ENCODE measurements around the gene JAKMIP3.

The JAKMIP3 gene

GRCh38 chr10:132027423-132027983, 38.2 kb upstream of the JAKMIP3 start:
- Histone ChIP-seq H3K4me3 (ENCODE audit: low read depth, low read length) (no peak overlapping the region), H3K27ac (ENCODE audit: extremely low read depth, low read depth, low read length) (no peak overlapping the region), H3K36me3 (ENCODE audit: control insufficient read depth in 2 of 2, insufficient read depth in 1 of 2, low read length in 2 of 2) (no peaks in the 10 kb centered on the region), H3K4me1 (ENCODE audit: control insufficient read depth, insufficient read depth, low read length) (no peaks in the 10 kb centered on the region), H3K9me3 (ENCODE audit: control insufficient read depth, insufficient read depth, low read depth, low read length) (no peaks in the 10 kb centered on the region)
- ChIA-PET CTCF (interaction anchor here (0.7 kb wide), 1 partner anchor 153 kb away, joined by 3 read pairs; no protein-coding TSS in a partner anchor), POLR2A (no interaction called here)
- TF ChIP-seq BCL11A (tag by site-specific recombination; IDR thresholded peaks at IDR 0.05; ENCODE audit: low read depth) (no peak), ZXDB (tag by site-specific recombination; IDR thresholded peaks at IDR 0.05) (no peak), ZNF555 (tag by site-specific recombination; conservative IDR thresholded peaks at IDR 0.05) (no peak), HOXA7 (CRISPR knock-in tag; IDR thresholded peaks at IDR 0.05; ENCODE audit: borderline replicate concordance) (no peak), ZSCAN18 (tag by site-specific recombination; IDR thresholded peaks at IDR 0.05) (no peak), ZNF169 (tag by site-specific recombination; IDR thresholded peaks at IDR 0.05) (no peak), ZNF423 (tag by site-specific recombination; IDR thresholded peaks at IDR 0.05) (no peak), BCL11B (tag by site-specific recombination; IDR thresholded peaks at IDR 0.05; ENCODE audit: low read depth) (no peak), ZNF366 (tag by site-specific recombination; conservative IDR thresholded peaks at IDR 0.05) (no peak)

- H3K9me3 ChIP-seq (ENCODE audit: control insufficient read depth, insufficient read depth, low read depth, low read length) = no peaks in the 10 kb centered on the region
- POLR2A ChIA-PET = no interaction called here
- no peaks in the 10 kb centered on the region for H3K36me3 ChIP-seq (ENCODE audit: control insufficient read depth in 2 of 2, insufficient read depth in 1 of 2, low read length in 2 of 2)
- CTCF ChIA-PET = interaction anchor here (1.3 kb wide), 1 partner anchor 114 kb away, joined by 5 read pairs; no protein-coding TSS in a partner anchor
- H3K4me3 ChIP-seq (ENCODE audit: low read depth, low read length) = no peak overlapping the region
- H3K27ac ChIP-seq (ENCODE audit: extremely low read depth, low read depth, low read length) = no peak overlapping the region
- H3K4me1 ChIP-seq (ENCODE audit: control insufficient read depth, insufficient read depth, low read length) = no peaks in the 10 kb centered on the region
- no peak for TF ChIP-seq ZNF837 (tag by site-specific recombination; IDR thresholded peaks at IDR 0.05)
- no peak for TF ChIP-seq ZNF138 (tag by site-specific recombination; IDR thresholded peaks at IDR 0.05; ENCODE audit: borderline replicate concordance)
- no peak for TF ChIP-seq ZSCAN4 (tag by site-specific recombination; IDR thresholded peaks at IDR 0.05)
- TF ChIP-seq ZNF366 (tag by site-specific recombination; conservative IDR thresholded peaks at IDR 0.05) = no peak
- TF ChIP-seq ZNF404 (tag by site-specific recombination; IDR thresholded peaks at IDR 0.05) = no peak
- no peak for TF ChIP-seq ZNF514 (tag by site-specific recombination; IDR thresholded peaks at IDR 0.05)
- no peak for TF ChIP-seq BCL11B (tag by site-specific recombination; IDR thresholded peaks at IDR 0.05; ENCODE audit: low read depth)
- no peak for TF ChIP-seq ZNF169 (tag by site-specific recombination; IDR thresholded peaks at IDR 0.05)
- TF ChIP-seq SCRT2 (tag by site-specific recombination; IDR thresholded peaks at IDR 0.05) = no peak
- TF ChIP-seq ZNF449 (tag by site-specific recombination; IDR thresholded peaks at IDR 0.05) = no peak
- TF ChIP-seq PRDM10 (tag by site-specific recombination; IDR thresholded peaks at IDR 0.05) = no peak
- TF ChIP-seq ZBTB20 (tag by site-specific recombination; IDR thresholded peaks at IDR 0.05) = no peak
- no peak for TF ChIP-seq IKZF3 (tag by site-specific recombination; IDR thresholded peaks at IDR 0.05)
- no peak for TF ChIP-seq ZNF211 (tag by site-specific recombination; IDR thresholded peaks at IDR 0.05; ENCODE audit: low read depth)
- no peak for TF ChIP-seq GFI1B (tag by site-specific recombination; IDR thresholded peaks at IDR 0.05)
- TF ChIP-seq ZNF610 (tag by site-specific recombination; IDR thresholded peaks at IDR 0.05; ENCODE audit: borderline replicate concordance) = no peak
- TF ChIP-seq INSM2 (tag by site-specific recombination; IDR thresholded peaks at IDR 0.05) = no peak
- TF ChIP-seq ZNF2 (tag by site-specific recombination; IDR thresholded peaks at IDR 0.05) = no peak
- TF ChIP-seq ZNF146 (tag by site-specific recombination; IDR thresholded peaks at IDR 0.05) = no peak
These were observed 37.0 kb upstream of the JAKMIP3 start for GRCh38 chr10:132028706-132029105.

All from HEK293 (cell line).